HG02884 (cell line): ENCODE results near the gene FAM83G.

Experiments used
- ATAC-seq: cut with Tn5 transposase; IDR thresholded peaks from one replicate; pipeline ENCODE4 v1.9.1; 2021; ENCODE audit warnings: mild to moderate bottlenecking, moderate library complexity; ENCODE audit not compliant: unreplicated experiment

The FAM83G gene

GRCh38 chr17:18975597-18975996, 29.0 kb downstream of the FAM83G start:
- no peak for ATAC-seq

DNA sequence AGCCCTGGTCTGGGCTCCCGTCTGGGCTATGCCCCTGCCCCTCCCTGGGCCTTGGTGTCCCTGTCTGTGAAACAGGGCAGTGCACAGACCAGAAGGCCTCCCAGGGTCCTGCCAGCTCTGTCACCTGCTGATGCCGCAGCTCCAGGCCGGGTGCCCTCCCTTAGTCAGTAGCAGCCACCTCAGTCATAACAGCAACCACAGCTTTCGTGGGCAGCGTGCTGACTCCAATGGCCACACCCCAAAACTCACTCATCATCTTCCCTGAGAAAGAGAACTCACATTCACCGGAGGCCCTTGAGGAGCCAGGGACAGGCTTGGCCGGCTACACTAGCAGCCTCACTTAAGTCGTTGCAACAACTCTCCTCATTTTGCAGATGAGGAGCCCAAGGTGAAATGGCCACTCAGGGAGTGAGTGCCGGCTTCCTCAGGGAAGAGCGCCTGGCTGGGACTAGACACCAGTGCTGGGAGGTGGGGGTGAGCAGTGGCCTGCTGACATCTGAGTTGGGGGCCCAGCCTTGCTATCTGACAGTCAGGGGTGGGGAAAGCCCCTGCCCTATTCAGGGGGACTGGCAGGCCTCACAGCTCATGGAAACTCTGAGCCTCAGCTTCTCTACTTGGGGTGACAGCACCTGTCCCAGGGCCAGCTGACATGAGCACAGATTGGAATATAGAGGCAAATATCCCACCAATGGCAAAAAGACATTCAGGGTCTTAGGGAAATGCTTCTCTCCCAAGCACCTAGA, 30.0 kb downstream of the FAM83G start:
- ATAC-seq: no peak

GRCh38 chr17:18971801-18972200, 32.8 kb downstream of the FAM83G start:
- ATAC-seq: no peak

- ATAC-seq: no peak
These were observed 33.7 kb downstream of the FAM83G start for GRCh38 chr17:18970582-18971480.

DNA sequence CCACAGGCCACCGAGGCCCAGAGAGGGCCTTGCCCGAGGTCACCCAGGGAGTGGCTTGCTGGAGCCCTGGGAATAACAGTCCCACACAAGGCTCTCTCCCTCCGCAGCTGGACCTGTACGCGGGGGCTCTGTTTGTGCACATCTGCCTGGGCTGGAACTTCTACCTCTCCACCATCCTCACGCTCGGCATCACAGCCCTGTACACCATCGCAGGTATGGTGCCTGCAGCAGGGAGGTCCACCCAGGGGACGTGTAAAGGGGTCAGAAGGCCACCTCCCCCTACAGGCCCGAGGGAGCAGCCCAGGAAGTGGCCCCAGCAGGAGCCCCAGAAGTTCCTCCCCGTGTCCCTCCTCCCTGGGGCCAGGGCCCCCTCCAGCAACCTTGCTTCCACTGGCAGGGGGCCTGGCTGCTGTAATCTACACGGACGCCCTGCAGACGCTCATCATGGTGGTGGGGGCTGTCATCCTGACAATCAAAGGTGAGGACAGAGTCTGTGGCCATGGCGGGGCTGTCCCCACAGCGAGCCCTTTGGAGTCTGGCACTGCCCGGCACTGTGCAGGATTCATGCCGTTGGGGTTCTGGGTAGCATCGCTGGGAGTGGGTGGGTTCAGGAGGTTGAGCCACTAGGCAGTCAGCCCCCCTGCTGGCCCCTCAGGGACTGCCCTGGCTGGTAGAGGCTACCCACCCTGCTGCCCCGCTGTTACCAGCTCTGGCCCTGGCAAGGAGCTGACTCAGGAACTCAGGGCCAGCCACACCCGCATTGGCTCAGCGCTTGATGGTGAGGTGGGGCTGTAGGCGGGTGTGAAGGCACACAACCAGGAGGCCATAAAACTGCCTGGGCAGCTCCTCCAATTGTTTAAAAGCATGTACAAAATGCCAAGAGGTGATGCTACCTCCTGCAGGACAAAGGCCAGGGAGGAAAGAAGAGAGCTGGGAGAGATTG, 35.3 kb downstream of the FAM83G start:
- no peak for ATAC-seq

DNA sequence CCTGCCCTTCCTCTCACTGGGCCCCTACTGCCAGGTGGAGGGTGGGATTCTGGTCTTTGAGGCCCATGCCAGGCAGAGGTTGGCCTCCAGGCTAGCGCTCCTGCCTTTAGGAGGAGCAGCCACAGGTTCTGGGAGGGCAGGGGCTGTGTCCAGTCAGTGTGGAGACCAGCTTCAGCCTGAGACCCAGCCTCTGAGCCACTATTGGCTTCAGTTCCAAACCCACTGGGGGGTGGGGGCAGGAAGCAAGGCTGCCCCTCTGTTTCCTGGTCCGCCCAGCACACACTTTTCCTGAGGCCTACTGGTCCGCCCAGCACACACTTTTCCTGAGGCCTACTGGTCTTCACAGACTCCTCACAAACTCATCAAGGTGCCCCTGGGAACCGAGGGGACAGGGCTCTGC, 36.2 kb downstream of the FAM83G start:
- ATAC-seq: no peak

DNA sequence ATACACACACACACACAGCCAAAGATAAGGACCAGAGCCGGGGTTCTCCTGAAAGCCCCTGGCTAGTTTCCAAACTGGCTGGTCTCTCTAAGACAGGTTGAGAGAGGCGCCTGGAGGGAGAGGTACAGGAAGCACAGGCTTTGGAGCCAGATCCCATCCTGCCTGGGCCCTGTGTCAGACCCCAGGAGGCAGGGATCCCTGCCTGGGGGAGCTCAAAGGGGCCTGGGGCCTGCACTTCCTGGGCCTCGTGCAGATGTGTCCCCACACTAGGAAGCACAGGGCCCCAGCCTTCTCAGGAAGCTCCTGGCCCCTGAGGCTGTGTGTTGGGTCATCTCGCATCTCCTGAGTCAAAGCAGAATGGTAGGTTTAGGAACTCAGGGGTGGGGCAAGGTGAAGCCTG, 36.6 kb downstream of the FAM83G start:
- no peak for ATAC-seq

DNA sequence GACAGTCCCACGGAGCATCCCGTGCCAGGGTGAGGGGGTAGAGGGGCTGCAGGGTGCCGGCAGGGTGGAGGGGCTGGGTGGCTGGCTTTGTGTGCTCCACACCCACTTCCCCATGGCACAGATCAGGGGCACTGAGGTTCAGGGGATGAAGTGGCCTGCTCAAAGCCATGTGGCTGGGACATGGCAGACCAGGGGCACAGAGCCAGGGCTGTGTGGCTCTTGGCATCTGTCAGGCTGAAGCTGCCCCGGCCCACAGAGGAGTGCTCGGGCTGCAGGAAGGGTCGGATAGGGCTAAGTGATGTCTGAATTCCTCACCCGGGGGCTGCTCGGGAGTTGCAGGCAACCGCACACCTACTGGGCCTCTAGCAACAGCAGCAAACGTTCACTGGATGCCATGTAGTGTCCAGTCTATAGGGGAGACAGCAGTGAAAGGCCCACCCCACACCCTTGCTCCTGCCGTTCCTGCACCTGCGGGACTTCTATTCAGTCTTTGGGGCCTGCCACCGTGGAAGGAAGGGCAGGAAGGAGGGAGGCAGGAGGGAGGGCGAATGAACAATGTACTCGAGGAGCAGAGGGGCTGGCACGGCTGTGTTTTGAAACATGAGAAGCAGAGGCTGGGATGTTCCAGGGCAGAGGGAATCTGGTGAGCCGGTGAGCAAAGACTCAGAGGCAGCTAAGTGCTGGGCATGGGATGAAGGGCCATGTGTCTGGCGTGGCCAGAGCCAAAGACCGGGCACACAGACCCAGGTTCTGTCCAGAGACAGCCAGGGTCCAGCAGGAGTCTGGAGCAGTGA, 37.5 kb downstream of the FAM83G start:
- ATAC-seq: no peak

GRCh38 chr17:18965530-18966236, 38.9 kb downstream of the FAM83G start:
- no peak for ATAC-seq

- no peak for ATAC-seq
These were observed 40.0 kb downstream of the FAM83G start for GRCh38 chr17:18964550-18964949.

DNA sequence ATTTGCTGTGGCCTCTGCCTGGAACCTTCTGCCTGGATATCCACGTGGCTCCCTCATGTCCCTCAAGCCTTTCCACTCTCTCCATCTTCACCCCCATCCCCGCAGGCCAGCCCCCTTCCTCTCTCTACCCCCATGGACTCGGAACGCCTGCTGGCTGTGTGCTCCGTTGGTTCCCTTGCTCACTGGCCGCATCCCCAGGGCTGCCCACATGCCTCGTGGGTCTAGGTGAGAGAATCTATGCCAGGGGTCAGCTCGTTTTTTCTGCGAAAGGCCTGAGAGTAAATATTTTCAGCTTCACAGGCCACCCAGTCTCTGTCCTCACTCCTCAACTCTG, 40.6 kb downstream of the FAM83G start:
- ATAC-seq: no peak

DNA sequence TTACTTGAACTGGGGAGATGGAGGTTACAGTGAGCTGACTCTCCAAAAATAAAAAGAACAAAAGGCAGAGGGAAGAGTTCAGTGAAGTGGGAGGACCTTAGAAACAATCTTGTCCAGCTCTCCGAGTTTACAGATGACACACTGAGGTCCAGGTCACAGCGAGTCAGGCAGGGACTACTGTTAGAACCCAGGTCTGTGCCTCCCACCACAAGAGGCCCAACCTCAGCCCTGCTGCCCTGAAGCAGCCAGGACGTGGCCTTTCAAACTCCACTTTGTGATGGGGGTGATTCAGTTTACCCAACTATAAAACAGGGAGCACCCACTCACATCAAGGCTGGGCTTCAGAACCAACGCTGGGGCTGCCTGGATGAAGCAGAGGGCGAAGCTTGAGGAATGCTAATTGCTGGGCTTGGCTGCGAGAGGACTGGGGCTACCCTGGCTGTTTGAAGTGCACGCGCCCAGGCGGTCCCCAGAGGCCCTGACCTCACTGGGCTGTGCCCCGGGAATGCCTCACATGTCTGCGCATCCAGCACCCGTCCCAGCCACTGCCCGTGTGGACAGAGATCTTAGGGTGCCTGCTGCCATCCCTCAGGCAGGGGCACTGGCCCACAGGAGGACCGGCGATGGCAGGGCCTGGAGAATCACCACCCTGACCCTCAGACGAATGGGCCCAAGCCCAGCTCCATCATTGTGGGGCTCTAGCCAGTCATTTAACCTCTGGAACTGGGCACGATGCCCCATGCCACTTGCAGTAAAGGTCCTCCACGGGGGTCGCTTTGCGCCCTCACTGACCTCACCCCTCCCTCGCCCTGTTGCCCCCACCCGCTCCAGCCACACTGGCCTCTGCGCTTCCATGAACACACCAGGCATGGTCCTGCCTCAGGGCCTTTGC, 41.2 kb downstream of the FAM83G start:
- no peak for ATAC-seq

DNA sequence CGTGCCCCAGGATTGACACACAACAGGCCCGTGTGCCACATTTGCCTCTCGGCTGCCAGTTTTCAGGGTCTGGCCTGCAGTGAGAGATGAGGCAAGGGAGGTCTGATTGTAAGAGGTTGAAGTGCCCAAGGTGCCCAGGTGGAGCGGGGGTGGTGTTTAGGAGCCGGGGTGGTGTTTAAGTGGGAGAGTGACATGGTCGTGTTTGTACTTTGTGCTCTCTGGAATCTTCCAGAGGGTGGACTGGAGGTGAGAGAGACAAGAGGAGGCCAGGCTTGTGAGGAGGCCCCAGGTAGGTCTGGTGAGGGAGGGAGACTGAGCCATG, 42.1 kb downstream of the FAM83G start:
- ATAC-seq: no peak

DNA sequence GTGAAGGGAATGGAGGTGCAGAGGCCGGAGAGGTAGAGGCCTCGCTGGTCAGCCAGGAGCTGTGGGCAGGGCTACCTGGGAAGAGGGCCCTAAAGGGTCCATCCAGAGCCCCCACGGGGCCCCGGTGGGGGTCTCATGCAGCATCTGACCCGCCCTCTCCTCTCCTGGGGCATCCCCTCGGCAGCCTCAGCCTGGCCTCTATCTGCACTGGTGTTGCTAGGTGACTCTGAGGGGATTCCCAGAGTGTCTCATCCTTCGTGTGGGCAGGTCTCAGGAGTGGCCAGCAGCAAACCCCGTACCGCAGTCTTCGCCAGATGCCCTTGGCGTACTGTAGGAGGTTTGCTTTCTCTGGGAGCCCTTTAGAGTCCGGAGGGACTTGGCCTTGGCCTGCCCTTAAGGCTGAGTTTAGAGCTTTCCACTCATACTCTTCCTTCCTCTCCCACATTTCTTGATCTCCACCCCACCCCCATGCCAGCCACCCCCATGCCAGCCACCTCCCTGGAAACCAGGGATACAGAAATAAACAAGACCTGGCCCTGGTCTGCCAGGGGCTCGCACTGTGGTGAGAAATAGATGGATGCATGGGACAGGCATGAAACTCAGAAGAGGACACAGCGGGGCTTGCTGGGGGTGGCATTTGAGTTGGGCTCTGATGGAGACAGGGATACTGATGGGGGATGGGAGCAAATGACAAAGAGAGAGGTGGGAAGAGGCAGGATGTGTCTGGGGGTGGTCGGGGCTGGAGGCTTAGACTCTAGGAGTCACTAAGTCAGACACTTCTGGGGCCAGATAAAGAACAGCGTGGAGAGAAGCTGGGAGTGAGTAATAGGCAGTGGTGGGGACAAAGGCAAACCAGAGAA, 42.7 kb downstream of the FAM83G start:
- no peak for ATAC-seq

GRCh38 chr17:18960803-18961511, 43.6 kb downstream of the FAM83G start:
- no peak for ATAC-seq

GRCh38 chr17:18960241-18960665, 44.3 kb downstream of the FAM83G start:
- ATAC-seq: no peak

- no peak for ATAC-seq
These were observed 44.7 kb downstream of the FAM83G start for GRCh38 chr17:18959845-18960240.
